T-helper 2 cell treated with Interferon-gamma antibody and Interleukin-4, amounts not matched to agents 5 μg/mL and 100 μg/mL, for 36 hours (primary cell): ENCODE measurements around the gene PPP3R2.
"Not testable (repeated sequence)": the region's sequence is repeated elsewhere in the genome, so short reads cannot be mapped to it uniquely, and the experiment has no call there.

Experiments used
- DNase-seq: peaks from one replicate; pipeline ENCODE4 v3.0.0; 2021; ENCODE audit warnings: low spot score
- H3K27ac Mint-ChIP-seq: one replicate; pipeline ENCODE4 v1.8.0; 2021; ENCODE audit warnings: mild to moderate bottlenecking, mixed read lengths
- H3K27me3 Mint-ChIP-seq: one replicate; pipeline ENCODE4 v1.8.0; 2021; ENCODE audit warnings: low read depth, mixed read lengths
- H3K36me3 Mint-ChIP-seq: one replicate; pipeline ENCODE4 v1.8.0; 2021; ENCODE audit warnings: low read depth, mixed read lengths
- H3K4me1 Mint-ChIP-seq: one replicate; pipeline ENCODE4 v1.8.0; 2021; ENCODE audit warnings: low read depth, mixed read lengths
- H3K4me3 Mint-ChIP-seq: one replicate; pipeline ENCODE4 v1.8.0; 2022; ENCODE audit warnings: mild to moderate bottlenecking, moderate library complexity, mixed read lengths
- H3K9me3 Mint-ChIP-seq: one replicate; pipeline ENCODE4 v1.8.0; 2021; ENCODE audit warnings: mixed read lengths

The PPP3R2 gene

DNA sequence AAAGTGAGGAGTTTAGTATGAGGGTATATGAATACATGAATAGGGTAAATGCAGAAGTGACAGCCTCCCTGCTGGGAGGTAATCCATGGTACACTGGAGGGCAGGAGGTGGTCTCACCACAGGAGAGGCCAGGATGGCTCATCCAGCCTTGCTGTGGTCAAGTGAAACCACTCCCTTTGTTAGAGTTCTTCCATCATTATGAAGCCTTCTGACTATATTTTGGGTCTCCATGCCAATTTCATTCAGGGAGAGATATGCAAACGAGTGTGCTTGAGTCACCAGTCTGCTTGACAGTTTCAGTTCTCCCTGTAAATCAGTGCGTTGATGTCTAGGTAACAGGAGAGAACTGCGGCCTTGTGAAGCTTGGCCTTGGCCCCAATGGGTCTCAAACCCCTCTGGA is 16.4 kb downstream of the PPP3R2 start:
- no peaks in the 10 kb centered on the region for H3K27me3 Mint-ChIP-seq
- H3K36me3 Mint-ChIP-seq: no peaks in the 10 kb centered on the region
- H3K4me3 Mint-ChIP-seq: no peak overlapping the region
- H3K9me3 Mint-ChIP-seq: no peaks in the 10 kb centered on the region
- H3K4me1 Mint-ChIP-seq: peaks cover 6% of the 10 kb centered on the region
- H3K27ac Mint-ChIP-seq: no peak overlapping the region
- no peak for DNase-seq

DNA sequence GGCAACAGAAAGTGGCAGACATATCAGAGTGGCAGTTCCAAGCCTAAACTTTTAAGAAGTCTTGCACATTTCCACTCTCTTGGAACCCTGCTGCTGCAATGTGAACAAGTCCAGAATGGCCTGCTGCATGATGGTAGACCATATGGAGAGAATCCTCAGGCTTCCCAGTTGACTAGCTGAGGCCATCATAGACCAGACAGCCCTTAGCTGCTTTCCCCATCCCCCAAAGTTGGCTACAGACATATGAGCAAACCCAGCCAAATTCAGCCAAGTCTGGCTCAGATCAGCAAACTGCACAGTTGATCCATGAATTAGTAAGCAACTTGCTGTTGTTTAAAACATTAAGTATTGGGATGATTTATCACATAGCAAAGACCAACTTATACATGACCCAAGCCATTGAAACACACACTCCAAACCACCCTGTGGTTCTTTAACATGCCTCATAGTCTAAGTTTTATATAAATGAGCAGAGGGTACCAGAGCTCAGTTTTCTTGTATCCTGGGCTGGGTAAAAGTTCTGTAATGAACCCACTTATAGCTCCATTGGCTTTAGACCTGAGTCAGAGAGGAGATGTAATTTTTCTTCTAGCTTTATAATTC is 19.9 kb downstream of the PPP3R2 start:
- DNase-seq: no peak
- Mint-ChIP-seq H3K27me3 (no peaks in the 10 kb centered on the region), H3K4me1 (peaks cover 14% of the 10 kb centered on the region), H3K9me3 (no peaks in the 10 kb centered on the region), H3K27ac (no peak overlapping the region), H3K36me3 (peaks cover 1% of the 10 kb centered on the region), H3K4me3 (no peak overlapping the region)

GRCh38 chr9:101572316-101572715 is 22.5 kb downstream of the PPP3R2 start:
- Mint-ChIP-seq H3K4me3 (no peak overlapping the region), H3K27me3 (no peaks in the 10 kb centered on the region), H3K4me1 (peaks cover 16% of the 10 kb centered on the region), H3K9me3 (no peaks in the 10 kb centered on the region), H3K27ac (no peak overlapping the region), H3K36me3 (peaks cover 4% of the 10 kb centered on the region)
- no peak for DNase-seq

- Mint-ChIP-seq H3K4me1 (peaks cover 17% of the 10 kb centered on the region), H3K27me3 (no peaks in the 10 kb centered on the region), H3K27ac (no peak overlapping the region)
These were observed 23.7 kb downstream of the PPP3R2 start for GRCh38 chr9:101571114-101571513.

DNA sequence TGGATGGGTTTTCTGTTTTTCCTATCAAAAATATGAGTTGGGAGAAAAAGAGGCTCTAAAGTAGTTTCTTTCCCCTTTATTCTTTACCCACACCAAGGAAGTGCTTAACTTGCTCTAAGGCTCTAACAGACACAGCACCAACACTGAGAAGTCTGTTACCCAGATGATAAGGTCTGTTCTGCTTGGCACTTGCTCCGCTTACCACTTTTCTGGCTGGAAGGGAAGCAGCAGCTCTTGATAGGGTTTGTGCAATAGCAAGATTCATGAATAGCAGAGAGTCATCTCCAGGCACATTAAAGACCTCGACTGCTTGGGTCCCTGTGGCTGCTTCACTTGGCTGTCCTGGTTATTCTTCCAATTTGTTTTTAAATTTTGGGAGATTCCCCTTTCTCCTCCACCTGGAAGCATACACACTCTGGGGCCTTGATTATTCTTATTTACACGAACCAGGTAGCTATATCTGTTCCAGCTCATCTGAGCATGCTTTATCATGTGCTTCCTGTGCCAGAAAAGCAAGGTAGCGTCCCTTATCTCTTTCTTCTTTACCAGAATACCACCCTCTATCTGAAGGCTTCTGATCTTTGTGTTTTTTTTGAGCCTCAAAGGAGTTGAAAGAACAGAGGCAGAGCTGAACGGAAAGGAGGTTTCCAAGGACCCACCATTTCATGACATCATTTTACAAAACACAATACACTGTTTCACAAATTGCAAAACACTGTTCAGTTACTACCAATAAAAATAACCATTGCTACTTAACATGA is 24.8 kb downstream of the PPP3R2 start:
- DNase-seq: no peak
- no peaks in the 10 kb centered on the region for H3K27me3 Mint-ChIP-seq
- peaks cover 11% of the 10 kb centered on the region for H3K36me3 Mint-ChIP-seq
- H3K9me3 Mint-ChIP-seq: no peaks in the 10 kb centered on the region
- peaks cover 17% of the 10 kb centered on the region for H3K4me1 Mint-ChIP-seq
- H3K4me3 Mint-ChIP-seq: no peak overlapping the region
- H3K27ac Mint-ChIP-seq: peak overlapping the region; percentile 73

More at GRCh38 chr9:101571114-101571513, 23.7 kb downstream of the PPP3R2 start:
- DNase-seq: no peak
- Mint-ChIP-seq H3K4me3 (no peak overlapping the region), H3K36me3 (peaks cover 7% of the 10 kb centered on the region), H3K9me3 (no peaks in the 10 kb centered on the region)

GRCh38 chr9:101567725-101568350 is 26.9 kb downstream of the PPP3R2 start:
- Mint-ChIP-seq H3K27me3 (no peaks in the 10 kb centered on the region), H3K4me3 (no peak overlapping the region), H3K27ac (no peak overlapping the region), H3K9me3 (no peaks in the 10 kb centered on the region), H3K36me3 (peaks cover 20% of the 10 kb centered on the region), H3K4me1 (peaks cover 10% of the 10 kb centered on the region)
- no peak for DNase-seq

DNA sequence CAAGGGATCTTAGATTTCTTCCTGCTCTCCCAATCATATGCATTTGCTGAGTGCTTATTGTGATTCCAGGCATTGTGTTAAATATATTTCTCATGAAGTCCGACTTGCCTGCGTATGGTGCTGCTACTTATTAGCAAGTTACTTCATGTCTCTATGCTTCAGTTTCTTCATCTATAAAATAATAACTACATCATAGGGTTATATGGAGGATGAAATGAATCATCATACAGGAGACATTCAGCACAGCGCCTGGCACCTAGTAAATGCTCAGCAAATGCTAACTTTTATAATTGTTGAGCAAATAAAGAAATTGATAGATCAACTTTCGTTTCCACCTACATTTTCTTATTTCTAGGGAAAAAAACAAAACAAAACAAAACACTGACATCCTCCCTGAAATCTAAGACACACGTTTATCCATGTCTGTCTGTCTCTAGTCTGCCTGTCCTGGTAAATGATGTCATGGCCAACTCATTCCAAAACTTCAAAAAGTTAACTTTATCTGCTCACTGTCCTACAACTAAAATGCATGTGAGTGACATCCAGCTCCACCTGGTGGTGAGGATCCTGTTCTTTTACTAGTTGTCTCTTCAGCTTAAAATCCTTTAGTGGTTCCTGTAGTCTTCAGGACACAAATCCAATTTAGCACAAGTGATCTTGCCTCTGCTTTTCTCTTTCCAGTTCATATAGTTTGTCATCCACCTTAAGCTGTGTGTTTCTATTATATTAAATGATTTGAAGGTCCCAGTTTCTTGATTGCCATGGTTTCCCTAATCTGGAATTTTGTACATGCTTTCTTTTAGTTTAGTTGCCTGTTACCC is 27.7 kb downstream of the PPP3R2 start:
- H3K4me3 Mint-ChIP-seq: no peak overlapping the region
- H3K9me3 Mint-ChIP-seq: no peaks in the 10 kb centered on the region
- H3K27me3 Mint-ChIP-seq: no peaks in the 10 kb centered on the region
- peaks cover 28% of the 10 kb centered on the region for H3K36me3 Mint-ChIP-seq
- H3K27ac Mint-ChIP-seq: no peak overlapping the region
- DNase-seq: no peak
- H3K4me1 Mint-ChIP-seq: peaks cover 12% of the 10 kb centered on the region

- H3K36me3 Mint-ChIP-seq: peaks cover 51% of the 10 kb centered on the region
- H3K9me3 Mint-ChIP-seq: peaks cover under 1% of the 10 kb centered on the region
- DNase-seq: no peak
- peaks cover 11% of the 10 kb centered on the region for H3K4me1 Mint-ChIP-seq
- H3K4me3 Mint-ChIP-seq: no peak overlapping the region
- no peaks in the 10 kb centered on the region for H3K27me3 Mint-ChIP-seq
- no peak overlapping the region for H3K27ac Mint-ChIP-seq
These were observed 30.5 kb downstream of the PPP3R2 start for GRCh38 chr9:101564252-101564651.

- DNase-seq: no peak
- Mint-ChIP-seq H3K4me3 (no peak overlapping the region), H3K36me3 (peaks cover 62% of the 10 kb centered on the region), H3K27ac (no peak overlapping the region), H3K9me3 (peaks cover 9% of the 10 kb centered on the region), H3K27me3 (no peaks in the 10 kb centered on the region), H3K4me1 (peaks cover 11% of the 10 kb centered on the region)
These were observed 31.8 kb downstream of the PPP3R2 start for GRCh38 chr9:101562966-101563365.

DNA sequence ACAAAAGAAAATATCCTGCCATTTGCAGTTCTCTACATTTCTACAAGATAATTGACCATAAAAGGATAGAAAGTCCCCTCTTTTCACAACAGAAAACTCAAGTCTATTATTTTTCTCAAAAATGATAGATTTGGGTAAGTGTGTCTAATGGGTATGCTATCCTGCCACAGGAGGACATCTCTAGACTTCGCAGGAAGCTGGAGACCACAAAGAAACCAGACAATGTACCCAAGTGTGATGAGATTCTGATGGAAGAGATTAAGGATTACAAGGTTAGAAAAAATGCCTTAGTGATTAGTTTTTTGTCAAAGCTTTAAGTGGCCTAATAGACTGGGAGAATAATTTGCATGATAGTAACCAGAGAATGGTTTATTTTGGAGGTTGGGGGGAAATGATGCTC is 33.0 kb downstream of the PPP3R2 start:
- peaks cover 9% of the 10 kb centered on the region for H3K9me3 Mint-ChIP-seq
- peaks cover 70% of the 10 kb centered on the region for H3K36me3 Mint-ChIP-seq
- no peak for DNase-seq
- H3K27ac Mint-ChIP-seq: no peak overlapping the region
- H3K27me3 Mint-ChIP-seq: no peaks in the 10 kb centered on the region
- H3K4me3 Mint-ChIP-seq: no peak overlapping the region
- peaks cover 9% of the 10 kb centered on the region for H3K4me1 Mint-ChIP-seq

DNA sequence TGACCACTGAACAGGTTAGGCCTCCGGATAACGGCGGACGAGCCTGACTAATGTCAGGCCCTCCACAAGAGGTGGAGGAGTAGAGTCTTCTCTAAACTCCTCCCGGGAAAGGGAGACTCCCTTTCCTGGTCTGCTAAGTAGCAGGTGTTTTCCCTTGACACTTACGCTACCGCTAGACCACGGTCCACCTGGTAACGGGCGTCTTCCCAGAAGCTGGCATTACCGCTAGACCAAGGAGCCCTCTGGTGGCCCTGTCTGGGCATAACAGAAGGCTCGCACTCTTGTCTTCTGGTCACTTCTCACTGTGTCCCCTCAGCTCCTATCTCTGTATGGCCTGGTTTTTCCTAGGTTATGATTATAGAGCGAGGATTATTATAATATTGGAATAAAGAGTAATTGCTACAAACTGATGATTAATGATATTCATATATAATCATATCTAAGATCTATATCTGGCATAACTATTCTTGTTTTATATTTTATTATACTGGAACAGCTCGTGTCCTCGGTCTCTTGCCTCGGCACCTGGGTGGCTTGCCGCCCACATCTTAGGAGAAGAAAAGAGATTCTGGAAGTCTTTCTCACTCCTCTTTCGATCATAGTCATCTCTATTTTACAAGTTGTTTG is 45.2 kb downstream of the PPP3R2 start:
- H3K4me1 Mint-ChIP-seq, H3K27ac Mint-ChIP-seq, H3K27me3 Mint-ChIP-seq, H3K9me3 Mint-ChIP-seq, H3K4me3 Mint-ChIP-seq, DNase-seq: not testable (repeated sequence)
- peaks cover 63% of the 10 kb centered on the region for H3K36me3 Mint-ChIP-seq

GRCh38 chr9:101543098-101543735 is 51.6 kb downstream of the PPP3R2 start:
- H3K4me1 Mint-ChIP-seq: no peaks in the 10 kb centered on the region
- no peak overlapping the region for H3K27ac Mint-ChIP-seq
- H3K9me3 Mint-ChIP-seq: no peaks in the 10 kb centered on the region
- no peak for DNase-seq
- H3K4me3 Mint-ChIP-seq: no peak overlapping the region
- H3K36me3 Mint-ChIP-seq: peaks cover 37% of the 10 kb centered on the region
- no peaks in the 10 kb centered on the region for H3K27me3 Mint-ChIP-seq
